Limb (tissue), 2 donors: ENCODE measurements around the gene DYNC1LI1.
"Not testable (repeated sequence)": the region's sequence is repeated elsewhere in the genome, so short reads cannot be mapped to it uniquely, and the experiment has no call there.

Experiments
- DNase-seq, 2 donors: peaks; one replicate each; pipeline ENCODE4 v3.0.0-alpha.2; 2016; ENCODE audit errors: extremely low spot score in 2 of 2

DYNC1LI1 gene

DNA sequence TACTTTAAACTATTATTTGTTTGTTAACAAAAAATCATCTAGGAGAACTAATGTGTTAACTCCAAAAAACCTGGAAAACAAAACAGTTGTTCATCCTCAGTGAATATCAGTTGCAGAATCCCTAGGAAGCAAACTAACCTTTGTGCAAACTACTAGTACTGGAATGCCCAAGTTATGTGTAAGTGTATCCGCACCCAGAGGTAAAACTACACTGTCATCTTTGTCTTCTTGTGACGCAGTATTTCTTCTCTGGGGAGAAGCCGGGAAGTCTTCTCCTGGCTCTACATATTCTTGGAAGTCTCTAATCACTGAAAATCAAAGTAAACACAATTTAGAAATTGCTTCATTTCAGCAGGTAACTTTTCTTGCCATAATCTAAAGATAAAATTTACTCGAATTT is 29.8 kb downstream of the DYNC1LI1 start:
- no peak for DNase-seq

DNA sequence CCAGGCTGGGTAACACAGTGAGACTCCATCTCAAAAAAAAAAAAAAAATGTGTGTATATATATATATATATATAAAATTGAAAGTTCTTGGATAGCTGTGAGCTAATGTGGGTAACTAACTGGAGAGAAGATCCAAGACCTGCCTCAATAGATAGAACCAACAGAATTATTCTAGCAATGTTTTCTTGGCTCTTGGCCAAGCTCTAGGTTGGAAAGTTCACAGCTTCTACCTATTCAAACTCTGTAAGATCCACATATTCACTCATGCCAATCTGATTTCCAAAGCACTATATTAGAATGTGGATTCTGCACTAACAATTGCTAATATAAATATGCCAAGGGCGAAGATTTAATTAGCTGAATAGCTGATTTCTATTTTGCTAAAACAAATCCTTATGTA is 38.2 kb downstream of the DYNC1LI1 start:
- DNase-seq, result no peak

GRCh38 chr3:32531010-32531647 is 39.5 kb downstream of the DYNC1LI1 start:
- no peak for DNase-seq

GRCh38 chr3:32525720-32526119 is 44.9 kb downstream of the DYNC1LI1 start:
- no peak for DNase-seq

- DNase-seq, result no peak
Measured at GRCh38 chr3:32522682-32523081, 48.0 kb downstream of the DYNC1LI1 start.

- not testable (repeated sequence) for DNase-seq
Measured at GRCh38 chr3:32518921-32519320, 51.7 kb downstream of the DYNC1LI1 start.

DNA sequence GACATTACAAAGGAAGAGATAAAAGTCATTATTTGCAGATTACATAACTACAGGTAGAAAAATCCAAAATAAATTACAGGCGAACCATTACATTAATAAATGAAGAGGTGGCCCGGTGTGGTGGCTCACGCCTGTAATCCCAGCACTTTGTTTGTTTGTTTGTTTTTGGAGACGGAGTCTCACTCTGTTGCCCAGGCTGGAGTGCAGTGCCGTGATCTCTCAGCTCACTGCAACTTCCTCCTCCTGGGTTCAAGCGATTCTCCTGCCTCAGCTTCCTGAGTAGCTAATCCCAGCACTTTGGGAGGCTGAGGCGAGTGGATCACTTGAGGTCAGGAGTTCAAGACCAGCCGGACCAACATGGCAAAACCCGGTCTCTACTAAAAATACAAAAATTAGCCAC is 53.9 kb downstream of the DYNC1LI1 start:
- not testable (repeated sequence) for DNase-seq

- DNase-seq, result no peak
Measured at GRCh38 chr3:32511005-32511404, 59.7 kb downstream of the DYNC1LI1 start.

DNA sequence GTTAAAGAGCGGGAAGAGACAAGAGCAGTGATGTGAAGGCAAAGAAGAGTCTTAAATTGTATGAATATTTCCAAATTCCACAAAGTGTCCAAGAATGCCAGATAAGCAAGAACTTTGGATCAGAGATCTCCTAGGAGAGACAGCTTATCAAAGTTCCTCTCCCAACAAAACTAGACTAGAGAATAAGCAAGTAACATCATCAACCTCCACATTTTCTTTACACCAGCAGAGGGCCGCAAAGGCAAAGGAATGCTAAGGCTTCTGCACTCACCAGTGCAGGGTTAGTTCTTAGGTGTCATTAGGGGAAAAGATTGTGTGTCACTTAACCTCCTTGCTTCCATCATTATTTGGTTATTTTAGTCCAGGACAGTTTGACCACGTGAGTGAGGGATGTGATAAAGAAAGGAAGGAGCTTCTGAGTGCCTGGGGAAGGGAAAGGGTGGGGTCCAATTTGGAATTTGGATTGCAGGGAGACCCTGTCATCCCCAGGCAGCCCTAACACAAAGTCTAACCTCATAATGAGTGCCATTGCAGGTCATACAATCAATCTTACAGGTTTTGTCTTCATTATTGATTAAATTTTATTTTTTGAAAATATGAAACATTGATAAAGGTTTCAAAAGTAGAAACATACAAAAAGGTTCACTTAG is 60.5 kb downstream of the DYNC1LI1 start:
- peak; percentile 66 to 71 for DNase-seq

- DNase-seq, result no peak
Measured at GRCh38 chr3:32508711-32509110, 61.9 kb downstream of the DYNC1LI1 start.

GRCh38 chr3:32506466-32506865 is 64.2 kb downstream of the DYNC1LI1 start:
- no peak for DNase-seq

- no peak for DNase-seq
Measured at GRCh38 chr3:32502946-32503286, 67.7 kb downstream of the DYNC1LI1 start.

DNA sequence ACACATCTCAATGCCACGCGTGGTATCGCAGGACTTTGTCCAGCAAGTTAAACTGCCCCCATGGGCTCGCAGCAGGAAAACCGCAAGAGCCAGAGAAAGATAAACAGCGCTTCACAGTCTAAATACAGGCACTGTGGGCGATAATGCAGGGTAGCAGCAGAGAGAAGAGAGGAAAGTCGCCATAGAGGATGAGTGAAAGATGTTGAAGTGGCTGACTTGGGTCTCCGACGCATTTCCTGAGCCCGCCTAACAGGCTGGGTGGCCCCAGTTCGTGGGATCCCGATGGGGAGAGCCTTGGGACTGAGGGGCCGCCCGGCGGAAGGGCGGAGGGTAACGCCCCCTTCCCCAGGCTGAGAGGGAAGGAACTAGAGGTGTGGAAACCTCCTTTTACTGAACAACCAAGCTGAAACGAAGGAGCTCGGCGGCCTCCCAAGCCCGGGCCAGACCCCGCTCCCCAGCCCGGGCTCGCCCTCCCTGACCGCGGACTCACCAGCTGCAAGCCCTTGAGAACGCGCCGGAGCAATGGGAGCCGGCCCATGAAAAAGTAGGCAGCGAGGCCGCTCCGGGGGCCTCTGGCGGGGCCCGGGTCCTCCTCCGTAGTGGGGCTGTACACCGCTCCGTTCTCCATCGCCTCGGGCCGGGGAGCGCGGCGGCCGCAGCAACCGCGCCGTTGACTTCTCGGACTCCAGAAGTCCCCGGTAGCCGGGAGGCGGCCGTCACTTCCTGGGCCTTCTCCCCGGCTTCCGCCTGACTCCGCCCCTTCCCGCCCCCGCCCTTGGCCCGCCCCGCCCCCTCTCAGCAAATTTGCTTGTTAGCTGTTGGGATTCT is 68.3 kb downstream of the DYNC1LI1 start, which contains the start of gene CMTM6:
Gene CMTM6 (minus strand): TSS at position 735 of the 828 bp plus-strand sequence. CDS start 107 bp downstream, at position 628.
- peak; percentile 87 to 93 for DNase-seq

DNA sequence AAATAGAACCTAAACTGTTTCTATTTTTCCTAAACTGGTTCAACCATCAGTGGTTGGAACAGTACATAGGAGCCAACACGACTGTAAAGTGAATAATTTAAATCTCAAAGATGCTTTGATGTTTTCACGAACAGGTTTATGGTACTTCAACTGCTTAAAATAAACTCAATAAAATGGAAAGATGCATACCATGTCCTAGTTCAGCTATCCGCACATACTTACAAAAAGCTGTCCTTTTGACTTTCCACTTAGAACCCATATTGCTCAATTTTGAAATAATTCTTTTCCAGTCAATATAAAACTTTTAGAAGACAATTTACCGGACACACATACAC is 68.9 kb downstream of the DYNC1LI1 start:
- no peak for DNase-seq

- no peak for DNase-seq
Measured at GRCh38 chr3:32500880-32501782, 69.5 kb downstream of the DYNC1LI1 start.

DNA sequence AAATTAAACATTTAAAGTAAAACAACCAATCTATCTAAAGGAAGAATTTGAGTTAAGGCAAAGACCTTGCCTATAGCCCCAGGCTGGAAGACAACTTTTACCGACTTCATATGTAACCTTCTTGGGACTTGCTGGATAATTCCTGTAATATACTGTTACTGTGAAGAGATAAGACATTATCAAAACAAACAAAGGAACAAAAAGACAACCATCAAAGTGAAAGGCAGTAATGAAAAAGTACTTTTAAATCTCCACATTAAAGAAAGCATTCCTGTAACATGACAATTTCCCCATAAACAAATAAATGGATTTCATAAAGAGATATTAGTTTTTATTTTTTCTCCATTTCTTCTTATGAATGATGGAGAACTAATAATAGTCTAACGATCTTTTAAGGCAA is 70.4 kb downstream of the DYNC1LI1 start:
- DNase-seq, result no peak

- no peak for DNase-seq
Measured at GRCh38 chr3:32499585-32499984, 71.1 kb downstream of the DYNC1LI1 start.

GRCh38 chr3:32498992-32499391 is 71.7 kb downstream of the DYNC1LI1 start:
- DNase-seq, result no peak

DNA sequence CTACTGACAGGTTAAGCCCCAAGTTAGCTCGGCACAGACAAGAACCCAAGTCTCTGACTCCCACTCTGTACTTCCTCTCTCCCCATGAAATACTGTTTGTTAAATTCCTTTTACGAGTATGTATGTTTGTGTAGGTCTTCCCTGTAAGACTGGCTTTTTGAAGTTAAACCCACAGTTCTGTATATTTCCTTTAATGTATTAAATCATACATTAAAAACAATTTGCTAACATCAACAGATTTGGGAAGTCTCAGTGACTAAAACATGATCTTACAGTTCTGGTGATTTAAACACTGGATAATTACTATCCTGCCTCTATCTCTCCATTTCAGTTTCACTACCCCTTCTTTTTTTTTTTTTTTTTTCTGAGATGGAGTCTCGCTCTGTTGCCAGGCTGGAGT is 72.4 kb downstream of the DYNC1LI1 start:
- DNase-seq, result no peak

- no peak for DNase-seq
Measured at GRCh38 chr3:32495609-32496008, 75.0 kb downstream of the DYNC1LI1 start.

GRCh38 chr3:32495085-32495484 is 75.6 kb downstream of the DYNC1LI1 start:
- DNase-seq, result no peak
